Smooth muscle cell of the brain vasculature (primary cell): ENCODE results near the gene F2.
"Not testable (repeated sequence)": the region's sequence is repeated elsewhere in the genome, so short reads cannot be mapped to it uniquely, and the experiment has no call there.

Experiments used
- DNase-seq: peaks from one replicate; pipeline ENCODE4 v3.0.0-alpha.2; 2012; ENCODE audit warnings: low read depth, low spot score

The F2 gene

DNA sequence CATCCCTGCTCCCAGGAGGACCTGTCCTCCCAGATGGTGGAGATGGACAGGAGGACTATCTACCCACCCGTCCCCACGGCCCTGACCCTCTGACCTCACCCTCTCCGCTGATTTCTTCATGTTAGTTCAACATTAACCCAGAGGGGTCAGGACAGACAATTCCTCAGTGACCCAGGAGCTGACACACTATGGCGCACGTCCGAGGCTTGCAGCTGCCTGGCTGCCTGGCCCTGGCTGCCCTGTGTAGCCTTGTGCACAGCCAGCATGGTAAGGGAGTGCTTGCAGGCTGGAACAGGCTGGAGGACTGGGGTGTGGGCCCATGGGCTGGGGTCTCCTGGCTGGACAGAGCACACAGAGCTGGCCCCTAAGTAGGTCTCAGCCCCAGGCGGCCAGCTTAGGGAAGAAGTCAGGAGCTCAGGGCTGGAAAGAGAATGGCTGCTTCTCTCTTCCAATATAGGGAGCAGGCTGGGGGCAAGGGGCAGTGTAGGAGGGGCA lies at the start of gene F2:
Gene F2, plus strand, starts transcription at position 166 of the 495 bp plus-strand sequence. Its CDS starts 23 bp downstream, at position 189.
- no peak for DNase-seq

DNA sequence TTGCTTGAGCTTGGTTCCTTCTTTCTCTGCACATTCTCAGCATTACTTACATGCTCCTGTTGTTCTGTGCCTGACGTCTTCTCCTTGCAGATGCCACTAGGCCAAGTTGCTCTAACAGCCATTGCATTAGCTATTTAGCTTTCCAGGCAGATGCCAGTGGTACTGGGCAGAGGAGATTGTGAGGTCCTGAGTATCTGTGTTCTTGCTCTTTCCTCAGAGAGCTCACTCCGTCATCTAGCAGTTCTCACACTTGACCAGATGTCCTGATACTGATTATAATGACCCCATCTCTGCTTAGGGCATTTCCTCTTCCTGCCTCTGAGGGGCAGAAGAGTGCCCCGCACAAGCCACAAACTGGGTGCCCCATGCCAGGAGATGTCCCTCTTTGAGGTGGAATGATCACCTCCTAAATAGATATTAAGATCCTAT lies 49.3 kb upstream of the F2 start:
- DNase-seq: no peak

DNA sequence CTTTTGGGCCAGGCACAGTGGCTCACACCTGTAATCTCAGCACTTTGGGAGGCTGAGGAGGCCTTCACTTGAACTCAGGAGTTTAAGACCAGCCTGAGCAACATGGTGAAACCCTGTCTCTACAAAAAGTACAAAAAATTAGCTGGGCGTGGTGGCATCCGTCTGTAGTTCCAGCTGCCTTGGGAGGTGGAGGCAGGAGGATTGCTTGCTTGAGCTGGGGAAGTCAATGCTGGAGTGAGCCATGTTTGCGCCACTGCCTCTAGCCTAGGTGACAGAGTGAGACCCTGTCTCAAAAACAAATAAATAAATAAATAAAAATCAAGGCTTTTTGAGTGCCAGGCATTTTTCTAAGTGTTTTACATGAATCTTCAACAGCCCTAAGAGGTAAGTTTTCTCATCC lies 48.5 kb upstream of the F2 start:
- DNase-seq: not testable (repeated sequence)

DNA sequence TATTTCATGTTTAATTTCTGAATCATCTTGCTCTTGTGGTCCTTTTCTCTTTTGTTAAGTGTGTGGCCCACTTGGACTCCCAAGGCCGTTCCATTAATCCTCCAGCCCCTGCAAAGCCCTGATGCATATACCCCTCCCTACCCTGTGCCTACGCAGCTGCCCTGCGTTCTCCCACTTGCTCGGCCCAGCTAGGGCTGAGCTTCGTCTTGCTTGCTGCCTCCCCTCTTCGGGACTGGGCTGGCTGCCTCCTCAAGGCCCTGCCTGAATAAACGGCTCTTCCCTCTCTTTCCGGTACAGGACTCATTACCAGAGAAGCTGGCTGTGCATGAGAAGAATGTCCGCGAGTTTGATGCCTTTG lies 47.1 kb upstream of the F2 start:
- no peak for DNase-seq

DNA sequence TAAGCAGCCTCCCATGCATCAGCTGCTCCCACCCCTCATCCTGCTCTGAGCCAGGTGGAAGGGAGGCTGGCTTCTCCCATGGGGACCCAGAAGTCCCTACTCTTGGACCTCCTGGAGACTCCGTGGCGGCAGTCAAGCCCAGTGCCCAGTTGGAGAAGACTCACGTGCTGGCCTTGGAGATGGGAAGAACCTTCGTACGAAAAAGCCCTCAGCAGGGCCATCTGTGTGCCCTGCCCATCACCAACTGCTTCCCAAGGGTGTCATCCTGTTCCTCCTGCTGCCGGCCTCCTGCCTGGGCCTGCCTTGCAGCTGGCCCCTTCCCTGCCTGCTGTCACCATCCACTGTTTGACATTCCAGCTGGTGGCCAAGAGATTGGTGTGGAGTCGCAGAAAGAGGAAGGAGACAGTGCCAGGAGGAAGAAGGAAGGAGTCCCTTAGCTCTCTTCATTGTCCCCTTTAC lies 46.6 kb upstream of the F2 start:
- no peak for DNase-seq

DNA sequence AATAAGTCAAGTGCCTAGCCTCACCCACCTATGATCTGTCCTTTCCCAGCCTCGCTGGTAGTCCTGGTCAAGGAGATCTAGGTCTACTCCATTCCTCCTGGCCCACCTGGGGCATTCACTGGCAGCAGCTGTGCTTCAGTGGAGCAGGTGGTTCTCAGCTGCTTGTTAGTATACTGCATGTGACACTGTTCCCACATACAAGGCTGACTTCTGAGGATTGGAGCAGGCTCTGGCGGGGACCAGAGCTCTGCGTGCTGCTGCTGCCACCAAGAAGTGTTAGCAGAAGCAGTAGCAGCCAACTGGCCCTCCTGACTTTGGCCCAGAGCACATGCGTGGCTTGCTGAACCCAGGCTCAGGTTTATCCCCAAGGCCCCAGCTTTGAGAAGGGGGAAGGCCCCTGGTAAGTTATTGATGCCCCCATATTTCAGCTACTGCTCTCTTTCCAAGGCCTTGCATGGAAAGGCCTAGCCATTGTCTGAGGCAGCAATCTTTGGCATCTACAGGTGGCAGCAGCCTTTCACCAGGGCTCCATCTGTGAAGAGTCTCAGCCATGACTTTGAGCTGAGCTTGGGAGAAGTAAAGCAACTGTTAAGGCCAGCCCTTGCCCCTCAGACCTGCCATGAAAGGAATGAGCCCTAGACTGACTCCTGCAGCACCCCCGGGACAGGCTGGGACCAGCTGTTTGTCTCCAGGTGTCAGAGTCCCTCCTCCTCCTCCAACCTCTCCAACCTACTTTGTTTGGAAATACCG lies 45.1 kb upstream of the F2 start:
- DNase-seq: no peak

DNA sequence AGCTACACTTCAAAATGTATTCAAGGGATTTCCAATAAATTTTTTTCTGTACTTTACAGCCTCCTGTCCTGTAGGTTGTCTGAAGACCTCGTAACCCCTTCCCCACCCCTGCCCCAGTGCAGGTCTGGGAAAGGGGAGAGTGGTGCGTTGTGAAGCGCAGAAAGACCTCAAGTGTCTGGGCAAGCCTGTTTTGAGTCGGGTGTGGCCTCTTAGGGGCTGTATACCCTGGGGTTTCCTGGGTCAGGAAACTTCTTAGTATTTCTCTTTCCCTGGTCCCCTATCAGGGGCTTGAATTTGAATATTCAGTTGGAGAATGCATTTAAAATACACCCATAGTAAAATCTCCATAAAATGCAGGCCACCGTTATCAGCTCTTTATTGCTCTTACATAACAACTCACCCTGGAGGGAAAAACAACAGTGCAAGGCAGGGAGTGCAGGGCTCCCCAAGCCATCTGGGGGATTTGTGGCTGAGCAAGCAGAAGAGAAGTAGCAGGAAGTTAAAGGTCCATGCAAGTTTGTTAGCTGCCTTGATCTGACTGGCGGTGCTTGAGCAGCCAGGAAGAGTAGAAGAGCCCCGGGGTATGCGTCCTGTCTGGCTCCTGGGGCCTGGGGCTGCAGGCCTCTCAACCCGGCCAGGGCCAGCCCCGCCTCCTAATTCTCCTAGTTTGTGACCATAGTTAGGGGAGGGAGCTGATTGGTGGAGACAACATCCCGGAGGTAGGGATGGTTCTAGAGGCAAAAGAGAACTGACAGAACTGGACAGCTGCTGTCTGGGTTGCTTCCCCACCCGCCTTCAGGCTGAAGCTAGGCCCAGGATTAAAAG lies 44.3 kb upstream of the F2 start:
- DNase-seq: no peak

DNA sequence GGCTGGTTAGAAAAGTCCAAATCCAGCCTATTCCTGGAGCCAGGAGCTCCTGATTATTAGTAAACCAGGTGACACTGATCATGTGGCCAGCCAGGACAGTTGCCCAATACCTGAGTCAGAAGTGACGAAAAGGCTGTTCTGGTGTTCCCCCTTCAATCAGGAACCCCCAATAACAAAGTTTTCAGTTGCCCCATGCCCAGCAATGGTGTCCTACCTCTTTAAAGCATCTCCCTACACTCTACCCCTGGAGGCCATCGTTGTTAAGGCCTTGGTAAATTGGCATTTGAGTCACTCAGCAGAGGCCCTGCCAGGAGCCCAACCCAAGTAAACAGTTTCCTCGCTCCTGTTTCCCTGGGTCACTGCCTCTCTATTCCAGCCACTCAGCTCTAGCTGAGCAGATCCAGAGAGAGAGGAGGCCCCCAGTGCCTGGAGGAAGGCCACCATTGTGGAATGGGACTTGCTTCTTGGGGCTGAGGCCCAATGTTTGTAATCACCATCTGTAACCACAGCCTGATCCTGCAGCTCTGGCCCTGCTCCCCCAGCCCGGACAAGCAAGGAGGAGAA lies 43.6 kb upstream of the F2 start:
- no peak for DNase-seq

DNA sequence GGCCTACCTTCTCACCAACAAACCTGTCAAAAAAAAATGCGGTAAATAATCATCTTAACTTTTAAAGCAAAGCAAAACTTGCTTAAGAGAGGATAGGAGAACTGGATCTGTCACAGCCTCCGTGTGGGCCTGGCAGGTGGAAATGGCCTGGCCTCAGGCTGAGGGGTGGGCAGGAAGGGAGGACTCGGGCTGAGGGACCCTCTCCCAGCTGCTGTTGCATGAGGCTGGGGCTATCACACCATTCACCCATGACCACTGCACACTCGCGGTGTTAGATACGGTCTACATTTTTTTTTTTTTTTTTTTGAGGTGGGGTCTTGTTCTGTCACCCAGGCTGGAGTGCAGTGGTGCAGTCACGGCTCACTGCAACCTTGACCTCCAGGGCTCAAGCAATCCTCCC lies 43.1 kb upstream of the F2 start:
- no peak for DNase-seq

DNA sequence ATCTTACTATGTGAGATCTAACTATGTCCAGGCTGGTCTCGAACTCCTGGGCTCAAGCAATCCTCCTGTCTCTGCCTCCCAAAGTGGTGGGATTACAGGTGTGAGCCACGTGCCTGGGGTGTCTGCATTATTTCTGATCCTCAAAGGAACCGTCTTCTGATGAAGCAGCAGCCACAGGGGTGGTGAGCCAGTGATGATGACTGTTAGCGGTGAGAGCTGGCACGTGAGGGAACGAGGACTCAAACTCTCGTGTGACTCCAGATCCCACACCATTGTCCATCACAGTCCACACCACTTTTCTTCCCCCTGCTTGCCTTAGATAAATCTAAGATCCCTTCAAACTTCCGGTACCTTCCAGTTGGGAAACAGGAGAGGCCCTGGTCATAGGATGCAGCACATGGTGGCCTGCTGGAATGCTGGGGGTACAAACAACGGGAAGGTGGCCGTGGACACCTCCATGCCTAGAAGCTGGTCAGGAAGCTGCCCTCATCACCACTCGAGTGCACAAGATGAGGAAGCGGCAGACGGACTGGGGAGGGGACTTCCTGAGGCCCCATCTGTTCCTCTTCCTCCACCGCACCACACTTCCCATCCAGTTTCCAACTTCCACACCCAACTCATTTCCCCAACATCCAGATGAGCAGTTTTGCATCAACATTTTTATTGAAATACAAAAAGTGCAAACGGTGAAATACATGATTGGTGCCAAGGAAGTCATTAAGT lies 42.4 kb upstream of the F2 start:
- DNase-seq: no peak

DNA sequence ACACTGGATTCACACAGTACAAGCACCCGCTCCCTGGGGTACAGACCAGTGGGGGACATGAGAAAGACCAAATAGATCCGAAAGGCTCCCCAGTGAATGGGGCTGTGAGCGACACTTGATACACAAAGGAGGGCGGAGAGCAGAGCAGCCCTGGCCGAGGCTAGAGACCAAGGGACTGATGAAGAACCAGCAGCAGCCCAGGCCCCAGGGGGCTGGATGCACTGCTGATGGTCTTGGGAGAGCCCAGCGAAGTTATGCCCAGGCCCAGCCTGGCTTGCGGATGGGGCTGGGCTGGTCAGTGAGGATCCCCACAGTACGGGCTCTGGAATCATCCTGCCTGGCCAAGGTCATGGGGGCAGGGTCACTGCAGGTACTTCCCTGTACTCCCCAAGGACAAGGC lies 41.8 kb upstream of the F2 start:
- DNase-seq: no peak

DNA sequence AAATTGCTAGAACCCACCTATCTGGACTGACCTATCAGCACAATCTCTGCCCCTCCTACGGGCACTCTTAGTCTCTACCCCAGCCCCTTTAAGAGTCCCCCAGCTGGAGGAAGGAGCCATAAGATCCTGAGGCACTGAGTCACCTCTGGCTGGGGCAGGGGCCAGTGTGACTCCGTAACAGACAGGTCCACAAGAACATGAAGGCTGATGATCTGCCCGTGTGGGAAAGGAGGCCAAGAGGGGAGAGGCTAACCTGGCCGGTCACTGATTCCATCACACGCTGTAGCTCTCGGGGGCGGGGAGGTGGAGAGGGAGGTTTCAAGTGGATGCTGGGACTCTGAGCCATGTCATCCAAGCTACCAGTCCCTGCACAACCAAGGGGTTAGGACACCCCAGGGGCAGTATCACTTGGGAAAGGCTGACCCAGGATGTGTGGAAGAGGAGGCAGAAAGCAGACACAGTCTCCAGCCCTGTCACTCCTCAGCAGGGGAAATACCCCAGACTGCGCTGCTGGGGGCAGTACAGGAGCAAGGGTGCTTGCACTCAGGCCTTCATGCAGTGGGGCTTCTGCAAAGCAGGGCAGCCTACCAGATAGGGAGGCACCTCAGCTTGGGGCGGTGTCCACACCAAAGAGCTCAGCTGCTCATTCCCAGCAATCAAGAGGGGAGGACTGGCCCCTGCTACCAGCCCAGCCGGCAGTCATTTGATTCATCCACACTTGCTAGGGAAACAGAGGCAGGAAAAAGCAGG lies 40.8 kb upstream of the F2 start:
- DNase-seq: no peak

DNA sequence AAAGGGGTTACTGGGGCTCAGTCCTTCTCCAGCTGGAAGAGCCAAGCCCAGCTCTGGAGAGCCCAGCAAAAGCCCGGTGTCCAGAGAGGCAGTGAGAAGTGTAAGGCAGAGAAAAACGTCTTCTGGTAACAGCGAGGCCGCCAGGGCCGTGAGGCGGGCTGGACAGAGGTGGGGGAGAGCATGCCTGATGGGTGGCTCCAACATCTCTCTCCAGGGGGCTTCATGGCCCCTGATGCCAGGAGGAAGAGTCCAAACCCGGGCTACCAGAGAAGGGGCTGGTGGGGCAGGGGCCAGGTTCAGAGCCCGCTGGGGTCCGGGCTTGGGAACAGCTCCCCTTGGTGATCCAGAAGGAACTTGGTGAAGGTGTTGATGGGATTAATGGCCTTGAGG lies 40.3 kb upstream of the F2 start:
- no peak for DNase-seq

DNA sequence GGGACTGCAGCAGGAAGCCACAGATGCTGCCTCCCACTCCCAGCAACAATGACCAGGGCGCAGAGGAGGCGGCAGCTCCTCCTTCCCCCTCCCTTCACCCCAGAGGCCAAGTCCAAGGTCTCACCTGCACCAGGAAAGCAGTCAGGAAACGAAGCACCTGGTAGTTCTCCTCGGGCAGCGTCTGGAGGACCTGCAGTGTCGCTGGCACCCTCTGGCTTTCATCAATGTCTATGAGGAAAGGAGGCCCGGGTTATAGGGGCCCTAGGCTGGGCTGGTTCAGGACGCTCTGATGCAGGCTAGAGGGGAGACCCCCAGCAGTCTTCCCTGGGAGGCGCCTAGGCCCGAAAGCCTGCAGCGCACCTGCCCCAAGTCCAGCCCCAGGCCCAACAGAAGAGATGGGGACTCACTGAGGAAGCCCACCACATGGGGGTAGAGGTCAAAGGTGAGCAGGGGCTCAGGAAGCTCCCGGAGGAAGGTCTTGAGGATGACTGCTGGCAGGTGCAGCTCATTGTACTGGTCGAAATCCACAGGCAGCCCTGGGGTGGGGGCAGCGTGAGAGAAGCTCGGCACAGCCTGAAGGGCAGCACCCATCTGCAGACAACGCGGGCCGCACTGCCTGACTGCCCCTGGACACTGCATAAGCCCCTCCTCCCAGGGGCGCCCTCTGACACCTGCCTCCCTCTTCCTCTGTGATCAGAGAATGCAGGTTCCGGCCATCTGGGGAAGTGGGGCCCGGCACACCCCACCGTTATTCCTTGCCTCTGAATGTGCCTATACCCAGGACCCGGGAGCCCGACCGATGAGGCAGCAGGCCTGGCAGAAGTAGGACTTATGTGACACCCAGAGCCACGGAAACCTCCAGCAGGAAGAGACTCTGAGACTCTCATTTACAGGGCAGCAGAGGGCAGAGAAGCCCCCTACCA lies 39.5 kb upstream of the F2 start:
- DNase-seq: no peak

DNA sequence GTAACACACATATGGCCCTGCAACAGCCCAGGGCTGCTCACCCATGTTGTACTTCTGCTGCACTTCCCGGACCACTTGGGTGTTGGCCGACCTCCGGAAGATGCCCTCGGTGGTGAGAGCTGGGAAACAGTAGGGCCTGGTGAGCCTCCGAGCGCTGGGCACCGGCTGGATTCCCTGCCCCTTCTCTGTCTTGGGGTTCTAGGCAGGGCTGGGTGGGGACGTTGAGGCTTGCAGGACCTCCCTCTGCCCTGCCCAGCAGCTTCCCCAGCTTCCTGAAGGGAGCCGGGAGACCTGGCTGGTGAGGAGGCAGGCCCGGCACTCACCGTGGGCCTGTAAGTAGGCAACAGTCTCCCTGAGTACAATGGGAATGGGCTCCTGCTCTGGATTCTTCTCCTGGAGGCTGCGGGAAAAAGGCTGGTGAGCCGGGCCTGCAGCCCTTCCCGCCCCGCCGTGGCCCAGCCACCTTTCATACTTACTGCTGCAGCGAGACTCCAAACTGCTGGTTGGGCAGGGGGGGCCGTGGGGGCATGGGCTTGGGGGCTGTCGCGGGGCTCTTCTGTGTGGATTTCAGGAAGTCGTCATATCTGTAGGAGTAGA lies 38.8 kb upstream of the F2 start:
- DNase-seq: no peak

DNA sequence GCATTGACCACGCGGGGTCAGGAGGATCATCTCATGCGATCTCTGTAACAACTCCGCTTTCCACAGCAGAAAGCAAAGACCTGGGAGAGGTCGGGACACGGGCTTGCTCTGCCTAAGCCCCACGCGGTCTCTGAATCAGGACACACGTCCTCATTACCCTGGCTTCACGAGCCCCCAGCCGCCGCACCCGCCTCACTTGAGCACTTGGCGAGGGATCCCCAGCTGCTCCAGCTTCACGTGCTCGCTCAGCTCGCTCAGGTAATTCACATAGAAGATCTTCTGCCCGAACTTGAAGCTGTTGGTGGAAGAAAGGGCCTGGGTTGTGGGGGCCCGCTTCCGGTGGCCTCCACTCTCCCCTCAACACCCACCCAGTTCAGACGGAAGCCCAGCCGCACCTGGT lies 38.2 kb upstream of the F2 start:
- no peak for DNase-seq

DNA sequence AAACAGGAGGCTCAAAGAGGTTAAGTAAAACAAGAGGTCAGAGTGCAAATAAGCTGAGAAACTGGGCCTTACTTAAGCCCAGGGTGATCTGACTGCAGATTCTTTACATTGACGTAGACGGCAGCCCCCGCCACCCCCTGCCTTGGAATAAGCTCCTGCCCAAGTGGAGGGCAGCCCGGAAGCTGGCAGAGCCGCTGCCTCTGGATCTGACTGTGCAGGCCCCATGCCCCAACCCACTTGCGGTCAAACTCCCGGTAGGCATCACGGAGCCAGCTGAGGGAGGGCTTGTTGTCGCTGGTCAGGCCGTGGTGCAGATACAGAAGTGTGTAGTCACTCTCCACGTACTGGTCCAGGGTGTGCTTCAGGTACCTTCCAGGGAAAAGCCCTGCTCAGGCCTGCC lies 37.2 kb upstream of the F2 start:
- no peak for DNase-seq

DNA sequence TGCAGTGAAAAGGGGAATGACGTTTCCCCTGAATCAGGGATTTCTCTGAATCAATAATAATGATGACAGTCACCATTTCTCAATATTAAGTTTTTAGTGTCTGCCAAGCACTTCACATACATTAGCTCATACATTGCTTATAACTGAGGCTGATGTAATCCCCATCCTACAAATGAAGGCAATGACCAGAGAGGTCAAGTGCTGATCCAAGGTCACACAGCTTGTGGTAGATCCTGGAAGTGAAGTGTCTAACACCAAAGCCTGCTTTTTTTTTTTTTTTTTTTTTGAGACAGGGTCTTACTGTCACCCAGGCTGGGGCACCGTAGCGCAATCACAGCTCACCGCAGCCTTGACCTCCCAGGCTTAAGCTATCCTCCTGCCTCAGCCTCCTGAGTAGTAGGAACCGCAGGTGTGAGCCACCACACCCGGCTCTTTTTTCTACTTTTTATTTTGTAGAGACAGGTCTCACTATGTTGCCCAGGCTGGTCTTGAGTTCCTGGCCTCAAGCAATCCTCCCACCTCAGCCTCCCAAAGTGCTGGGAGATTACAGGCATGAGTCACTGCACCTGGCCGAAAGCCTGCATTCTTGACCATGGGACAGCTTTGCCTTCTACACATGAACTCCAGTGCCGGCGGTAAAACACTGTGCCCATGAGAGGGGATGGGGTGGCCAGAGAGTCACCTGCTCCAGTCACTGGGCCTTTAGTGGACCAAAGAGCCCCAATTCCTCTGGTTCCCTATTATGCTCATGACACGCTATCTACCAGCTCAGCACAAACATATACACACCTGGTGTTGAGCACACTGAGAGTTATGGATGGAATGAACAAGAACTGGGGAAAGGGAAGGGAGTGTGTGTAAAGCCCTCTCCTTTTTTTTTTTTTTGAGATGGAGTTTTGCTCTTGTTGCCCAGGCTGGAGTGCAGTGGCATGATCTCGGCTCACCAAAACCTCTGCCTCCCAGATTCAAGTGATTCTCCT lies 36.0 kb upstream of the F2 start:
- no peak for DNase-seq

DNA sequence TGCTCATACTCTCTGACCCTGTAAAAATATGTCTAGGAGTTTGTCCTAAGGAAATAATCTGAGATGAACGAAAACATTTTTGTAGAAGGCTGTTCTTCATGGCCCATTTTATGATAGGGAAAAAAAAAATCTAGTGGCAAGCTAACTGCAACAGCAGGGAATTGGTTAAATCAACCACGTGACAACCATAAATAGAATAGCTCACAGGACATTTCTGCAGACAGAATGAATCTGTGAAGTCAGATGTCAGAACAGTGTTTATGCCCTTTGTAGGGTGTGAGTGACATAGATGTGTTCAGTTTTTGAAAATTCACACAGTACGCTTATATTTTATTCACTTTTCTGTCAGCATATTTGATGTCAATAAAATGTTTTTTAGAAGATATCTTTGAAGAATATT lies 34.6 kb upstream of the F2 start:
- no peak for DNase-seq
